Testis (tissue), 2 donors: ENCODE data around the gene ENTR1.

Experiments
- CTCF ChIP-seq, 3 experiments: fragments of 450-650 bp in 2 of 3; fragments of 200-600 bp in 1 of 3; sonication (generic) in 1 of 3; IDR thresholded peaks; one replicate each; pipeline ENCODE4 v1.5.1; 2016 to 2019; ENCODE audit warnings: antibody characterized with exemption in 3 of 3, mild to moderate bottlenecking in 2 of 3, moderate library complexity in 1 of 3
- POLR2A ChIP-seq: fragments of 450-650 bp; IDR thresholded peaks from one replicate; pipeline ENCODE4 v1.6.1; 2017; ENCODE audit warnings: antibody characterized with exemption, mild to moderate bottlenecking, moderate library complexity

GRCh38 chr9:136381966-136382513 is 28.4 kb downstream of the ENTR1 start:
- no peak for TF ChIP-seq CTCF (IDR thresholded peaks at IDR 0.05)
- TF ChIP-seq POLR2A = no peak
